ENCODE results near the gene SMCO1. TPM values are rescaled to one million over a fixed set of nuclear protein-coding genes. Genes with fewer than 3 reads are reported as not detected.
"Not testable (repeated sequence)": the region's sequence is repeated elsewhere in the genome, so short reads cannot be mapped to it uniquely, and the experiment has no call there.

Gene SMCO1
- total RNA-seq, 1 experiment from 2014 or later = not detected

- H3K79me2 ChIP-seq (ENCODE audit: low read length) = no peaks in the 10 kb centered on the region
- peaks cover 9% of the 10 kb centered on the region for H3K4me1 ChIP-seq (ENCODE audit: low read length)
- no peaks in the 10 kb centered on the region for H3K9me2 ChIP-seq (replicated peaks; ENCODE audit: insufficient read depth, low read length)
- no peak overlapping the region for H3K4me3 ChIP-seq (ENCODE audit: low read length)
- H3K4me2 ChIP-seq (ENCODE audit: low read depth, low read length, poor library complexity, severe bottlenecking) = no peak overlapping the region
- DNase-seq = no peak
- H3K27me3 ChIP-seq (ENCODE audit: low read length) = no peaks in the 10 kb centered on the region
- no peaks in the 10 kb centered on the region for H4K20me1 ChIP-seq (ENCODE audit: insufficient read depth, low read depth, low read length)
- H3K9me3 ChIP-seq (ENCODE audit: low read length) = no peaks in the 10 kb centered on the region
- no peak overlapping the region for H2AFZ ChIP-seq (ENCODE audit: low read length)
- no peaks in the 10 kb centered on the region for H3K36me3 ChIP-seq (ENCODE audit: insufficient read depth, low read length)
- H3K27ac ChIP-seq (ENCODE audit: low read length) = no peak overlapping the region
- H3K9ac ChIP-seq (ENCODE audit: low read length) = no peak overlapping the region
Observed at GRCh38 chr3:196533260-196533681, 18.1 kb upstream of the SMCO1 start.

DNA sequence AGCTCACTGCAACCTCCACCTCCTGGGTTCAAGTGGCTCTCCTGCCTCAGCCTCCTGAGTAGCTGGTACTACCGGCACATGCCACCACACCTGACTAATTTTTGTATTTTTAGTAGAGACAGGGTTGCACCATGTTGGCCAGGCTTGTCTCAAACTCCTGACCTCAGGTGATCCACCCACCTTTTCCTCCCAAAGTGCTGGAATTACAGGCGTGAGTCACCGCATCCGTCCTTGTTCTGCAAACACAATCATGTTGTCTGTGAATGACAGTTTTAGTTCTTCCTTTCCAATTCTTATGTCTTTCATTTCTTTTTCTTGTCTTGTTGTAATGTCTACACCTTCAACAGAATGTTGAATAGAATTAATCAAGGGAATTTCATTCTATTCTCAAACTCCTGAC is 16.3 kb upstream of the SMCO1 start:
- H3K4me2 ChIP-seq (ENCODE audit: low read depth, low read length, poor library complexity, severe bottlenecking) = no peak overlapping the region
- H2AFZ ChIP-seq (ENCODE audit: low read length) = no peak overlapping the region
- no peak overlapping the region for H3K9ac ChIP-seq (ENCODE audit: low read length)
- DNase-seq = no peak
- no peaks in the 10 kb centered on the region for H3K79me2 ChIP-seq (ENCODE audit: low read length)
- H3K27ac ChIP-seq (ENCODE audit: low read length) = no peak overlapping the region
- H3K9me3 ChIP-seq (ENCODE audit: low read length) = no peaks in the 10 kb centered on the region
- no peaks in the 10 kb centered on the region for H3K36me3 ChIP-seq (ENCODE audit: insufficient read depth, low read length)
- no peaks in the 10 kb centered on the region for H3K27me3 ChIP-seq (ENCODE audit: low read length)
- H3K4me1 ChIP-seq (ENCODE audit: low read length) = peaks cover 16% of the 10 kb centered on the region
- H3K9me2 ChIP-seq (replicated peaks; ENCODE audit: insufficient read depth, low read length) = no peaks in the 10 kb centered on the region
- no peak overlapping the region for H3K4me3 ChIP-seq (ENCODE audit: low read length)
- H4K20me1 ChIP-seq (ENCODE audit: insufficient read depth, low read depth, low read length) = no peaks in the 10 kb centered on the region

GRCh38 chr3:196528639-196529233 is 13.6 kb upstream of the SMCO1 start:
- Histone ChIP-seq H3K27ac (ENCODE audit: low read length) (no peak overlapping the region), H3K9ac (ENCODE audit: low read length) (peak overlapping the region; percentile 77), H3K9me2 (replicated peaks; ENCODE audit: insufficient read depth, low read length) (no peaks in the 10 kb centered on the region), H3K9me3 (ENCODE audit: low read length) (no peaks in the 10 kb centered on the region), H3K4me3 (ENCODE audit: low read length) (peak overlapping the region; percentile 73), H3K79me2 (ENCODE audit: low read length) (no peaks in the 10 kb centered on the region), H3K4me2 (ENCODE audit: low read depth, low read length, poor library complexity, severe bottlenecking) (peak overlapping the region; percentile 86), H3K36me3 (ENCODE audit: insufficient read depth, low read length) (no peaks in the 10 kb centered on the region), H3K27me3 (ENCODE audit: low read length) (no peaks in the 10 kb centered on the region), H3K4me1 (ENCODE audit: low read length) (peaks cover 16% of the 10 kb centered on the region), H2AFZ (ENCODE audit: low read length) (peak overlapping the region; percentile 89), H4K20me1 (ENCODE audit: insufficient read depth, low read depth, low read length) (no peaks in the 10 kb centered on the region)
- peak; percentile 96 for DNase-seq

GRCh38 chr3:196525141-196525540 is 10.0 kb upstream of the SMCO1 start:
- Histone ChIP-seq H3K4me1 (ENCODE audit: low read length) (peaks cover 16% of the 10 kb centered on the region), H3K9me2 (replicated peaks; ENCODE audit: insufficient read depth, low read length) (no peaks in the 10 kb centered on the region), H3K4me3 (ENCODE audit: low read length) (no peak overlapping the region), H2AFZ (ENCODE audit: low read length) (no peak overlapping the region), H3K27me3 (ENCODE audit: low read length) (peaks cover 2% of the 10 kb centered on the region; the same call in 1 of the 2 replicates), H3K79me2 (ENCODE audit: low read length) (no peaks in the 10 kb centered on the region), H4K20me1 (ENCODE audit: insufficient read depth, low read depth, low read length) (no peaks in the 10 kb centered on the region), H3K36me3 (ENCODE audit: insufficient read depth, low read length) (no peaks in the 10 kb centered on the region; the same call in 1 of the 2 replicates), H3K27ac (ENCODE audit: low read length) (no peak overlapping the region), H3K9ac (ENCODE audit: low read length) (no peak overlapping the region), H3K9me3 (ENCODE audit: low read length) (peaks cover 7% of the 10 kb centered on the region), H3K4me2 (ENCODE audit: low read depth, low read length, poor library complexity, severe bottlenecking) (no peak overlapping the region)
- no peak for DNase-seq

- Histone ChIP-seq H3K79me2 (ENCODE audit: low read length) (no peaks in the 10 kb centered on the region), H3K27ac (ENCODE audit: low read length) (no peak overlapping the region), H3K4me2 (ENCODE audit: low read depth, low read length, poor library complexity, severe bottlenecking) (no peak overlapping the region), H3K4me1 (ENCODE audit: low read length) (peaks cover 16% of the 10 kb centered on the region), H3K9me2 (replicated peaks; ENCODE audit: insufficient read depth, low read length) (no peaks in the 10 kb centered on the region), H3K9me3 (ENCODE audit: low read length) (peaks cover 13% of the 10 kb centered on the region), H4K20me1 (ENCODE audit: insufficient read depth, low read depth, low read length) (no peaks in the 10 kb centered on the region), H3K9ac (ENCODE audit: low read length) (no peak overlapping the region), H3K4me3 (ENCODE audit: low read length) (no peak overlapping the region), H3K27me3 (ENCODE audit: low read length) (peaks cover 2% of the 10 kb centered on the region; the same call in 1 of the 2 replicates), H2AFZ (ENCODE audit: low read length) (no peak overlapping the region), H3K36me3 (ENCODE audit: insufficient read depth, low read length) (no peaks in the 10 kb centered on the region; the same call in 1 of the 2 replicates)
- DNase-seq = peak; percentile 58
Observed at GRCh38 chr3:196524527-196524926, 9.4 kb upstream of the SMCO1 start.

DNA sequence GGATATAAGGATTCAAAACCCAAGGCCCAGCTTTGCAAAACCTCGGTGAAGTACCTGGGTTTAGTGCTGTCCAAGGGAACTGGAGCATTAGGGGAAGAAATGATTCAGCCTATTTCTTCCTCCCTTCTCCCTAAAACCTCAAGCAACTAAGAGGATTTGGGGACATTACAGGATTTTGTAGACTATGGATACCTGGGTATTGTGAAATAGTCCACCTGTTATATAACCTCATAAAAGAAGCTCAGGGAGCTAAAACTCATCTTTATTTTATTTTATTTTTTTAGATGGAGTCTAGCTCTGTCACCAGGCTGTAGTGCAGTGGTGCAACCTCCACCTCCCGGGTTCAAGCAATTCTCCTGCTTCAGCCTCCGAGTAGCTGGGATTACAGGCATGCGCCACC is 8.7 kb upstream of the SMCO1 start:
- H3K9ac ChIP-seq (ENCODE audit: low read length) = no peak overlapping the region
- no peaks in the 10 kb centered on the region for H4K20me1 ChIP-seq (ENCODE audit: insufficient read depth, low read depth, low read length)
- no peak overlapping the region for H3K4me3 ChIP-seq (ENCODE audit: low read length)
- no peak overlapping the region; the same call in 1 of the 2 replicates for H2AFZ ChIP-seq (ENCODE audit: low read length)
- no peaks in the 10 kb centered on the region; the same call in 1 of the 2 replicates for H3K36me3 ChIP-seq (ENCODE audit: insufficient read depth, low read length)
- no peak overlapping the region for H3K4me2 ChIP-seq (ENCODE audit: low read depth, low read length, poor library complexity, severe bottlenecking)
- H3K9me2 ChIP-seq (replicated peaks; ENCODE audit: insufficient read depth, low read length) = no peaks in the 10 kb centered on the region
- DNase-seq = no peak
- H3K79me2 ChIP-seq (ENCODE audit: low read length) = no peaks in the 10 kb centered on the region
- H3K4me1 ChIP-seq (ENCODE audit: low read length) = peaks cover 14% of the 10 kb centered on the region
- H3K27ac ChIP-seq (ENCODE audit: low read length) = no peak overlapping the region
- peaks cover 15% of the 10 kb centered on the region for H3K9me3 ChIP-seq (ENCODE audit: low read length)
- H3K27me3 ChIP-seq (ENCODE audit: low read length) = peaks cover 2% of the 10 kb centered on the region; the same call in 1 of the 2 replicates

- DNase-seq; H2AFZ ChIP-seq (ENCODE audit: low read length); H3K27me3 ChIP-seq (ENCODE audit: low read length); H3K4me3 ChIP-seq (ENCODE audit: low read length); H3K36me3 ChIP-seq (ENCODE audit: insufficient read depth, low read length); H3K9me2 ChIP-seq (replicated peaks; ENCODE audit: insufficient read depth, low read length); H4K20me1 ChIP-seq (ENCODE audit: insufficient read depth, low read depth, low read length); H3K27ac ChIP-seq (ENCODE audit: low read length); H3K9ac ChIP-seq (ENCODE audit: low read length); H3K79me2 ChIP-seq (ENCODE audit: low read length); H3K4me2 ChIP-seq (ENCODE audit: low read depth, low read length, poor library complexity, severe bottlenecking): not testable (repeated sequence)
- Histone ChIP-seq H3K9me3 (ENCODE audit: low read length) (peaks cover 15% of the 10 kb centered on the region), H3K4me1 (ENCODE audit: low read length) (peaks cover 26% of the 10 kb centered on the region)
Observed at GRCh38 chr3:196521291-196521690, 6.1 kb upstream of the SMCO1 start.

DNA sequence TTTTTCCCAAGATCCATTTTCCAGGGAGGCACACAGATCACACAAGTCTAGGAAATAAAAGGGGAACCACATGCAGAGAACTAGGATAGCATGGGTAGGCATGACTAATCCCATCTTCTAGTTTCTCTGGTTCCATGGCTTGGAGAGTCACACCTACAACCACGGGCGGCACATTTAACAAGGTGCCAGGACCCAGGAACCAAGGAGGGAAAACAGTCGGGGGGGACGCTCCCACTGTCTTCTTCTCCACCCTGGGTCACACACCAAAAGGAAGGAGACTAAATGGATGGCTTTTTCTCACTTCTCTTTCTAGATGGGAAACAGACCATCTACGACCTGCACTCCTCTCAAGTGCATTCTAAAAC is 4.6 kb upstream of the SMCO1 start:
- DNase-seq = peak; percentile 61
- no peaks in the 10 kb centered on the region; the same call in 1 of the 2 replicates for H3K36me3 ChIP-seq (ENCODE audit: insufficient read depth, low read length)
- no peak overlapping the region for H2AFZ ChIP-seq (ENCODE audit: low read length)
- peaks cover 32% of the 10 kb centered on the region for H3K4me1 ChIP-seq (ENCODE audit: low read length)
- no peak overlapping the region for H3K4me2 ChIP-seq (ENCODE audit: low read depth, low read length, poor library complexity, severe bottlenecking)
- H3K27ac ChIP-seq (ENCODE audit: low read length) = no peak overlapping the region
- H4K20me1 ChIP-seq (ENCODE audit: insufficient read depth, low read depth, low read length) = no peaks in the 10 kb centered on the region
- no peak overlapping the region for H3K4me3 ChIP-seq (ENCODE audit: low read length)
- no peaks in the 10 kb centered on the region for H3K9me2 ChIP-seq (replicated peaks; ENCODE audit: insufficient read depth, low read length)
- H3K27me3 ChIP-seq (ENCODE audit: low read length) = peaks cover 2% of the 10 kb centered on the region; the same call in 1 of the 2 replicates
- no peaks in the 10 kb centered on the region for H3K79me2 ChIP-seq (ENCODE audit: low read length)
- peaks cover 15% of the 10 kb centered on the region for H3K9me3 ChIP-seq (ENCODE audit: low read length)
- H3K9ac ChIP-seq (ENCODE audit: low read length) = no peak overlapping the region

All from Karpas-422 (cell line).